NCI-H1417 (cell line): ENCODE measurements around the gene SWI5.

Experiments used
- DNase-seq, 3 experiments: peaks; one replicate each; lab custom pipeline; 2025; lab: John Stamatoyannopoulos, UW

The SWI5 gene

DNA sequence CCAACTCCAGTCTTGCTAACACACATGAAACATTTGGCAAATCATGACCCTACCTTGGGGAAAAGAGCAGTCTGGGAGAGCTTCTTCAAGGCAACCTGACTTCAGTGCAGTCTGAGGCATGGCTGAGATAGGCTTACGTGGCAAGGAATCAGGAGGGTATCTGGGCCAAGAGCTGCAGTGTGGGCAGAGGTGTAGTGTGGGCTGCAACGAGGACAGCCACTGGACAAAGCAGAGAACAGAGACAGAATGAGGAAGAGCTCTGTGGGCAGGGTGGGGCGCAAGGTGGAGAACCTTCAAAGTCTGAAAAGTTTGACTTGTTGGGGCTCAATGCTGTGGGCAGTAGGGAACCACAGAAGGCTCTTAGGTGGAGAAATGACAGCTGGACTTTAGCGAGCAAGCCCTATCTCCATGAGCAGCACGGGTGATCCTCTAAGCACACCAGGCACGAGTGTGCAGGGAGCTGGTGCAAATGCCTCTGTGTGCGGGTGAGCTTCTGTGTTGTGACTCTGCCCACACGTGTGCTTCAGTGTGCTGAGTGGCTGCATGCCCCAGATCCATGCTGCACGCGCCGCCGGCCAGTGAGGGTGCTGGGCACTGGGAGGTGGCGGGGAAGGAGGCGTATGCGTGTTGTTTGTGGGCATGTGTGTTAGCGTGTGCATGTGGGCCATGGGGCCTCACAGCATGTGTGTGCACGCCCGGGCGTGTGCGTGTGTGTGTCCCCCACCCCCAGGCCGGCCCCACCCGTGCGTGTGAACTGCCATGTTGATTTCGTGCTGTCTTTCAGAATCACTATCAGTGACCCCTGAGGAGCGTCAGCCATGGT is 23.5 kb upstream of the SWI5 start:
- DNase-seq, result no peak

DNA sequence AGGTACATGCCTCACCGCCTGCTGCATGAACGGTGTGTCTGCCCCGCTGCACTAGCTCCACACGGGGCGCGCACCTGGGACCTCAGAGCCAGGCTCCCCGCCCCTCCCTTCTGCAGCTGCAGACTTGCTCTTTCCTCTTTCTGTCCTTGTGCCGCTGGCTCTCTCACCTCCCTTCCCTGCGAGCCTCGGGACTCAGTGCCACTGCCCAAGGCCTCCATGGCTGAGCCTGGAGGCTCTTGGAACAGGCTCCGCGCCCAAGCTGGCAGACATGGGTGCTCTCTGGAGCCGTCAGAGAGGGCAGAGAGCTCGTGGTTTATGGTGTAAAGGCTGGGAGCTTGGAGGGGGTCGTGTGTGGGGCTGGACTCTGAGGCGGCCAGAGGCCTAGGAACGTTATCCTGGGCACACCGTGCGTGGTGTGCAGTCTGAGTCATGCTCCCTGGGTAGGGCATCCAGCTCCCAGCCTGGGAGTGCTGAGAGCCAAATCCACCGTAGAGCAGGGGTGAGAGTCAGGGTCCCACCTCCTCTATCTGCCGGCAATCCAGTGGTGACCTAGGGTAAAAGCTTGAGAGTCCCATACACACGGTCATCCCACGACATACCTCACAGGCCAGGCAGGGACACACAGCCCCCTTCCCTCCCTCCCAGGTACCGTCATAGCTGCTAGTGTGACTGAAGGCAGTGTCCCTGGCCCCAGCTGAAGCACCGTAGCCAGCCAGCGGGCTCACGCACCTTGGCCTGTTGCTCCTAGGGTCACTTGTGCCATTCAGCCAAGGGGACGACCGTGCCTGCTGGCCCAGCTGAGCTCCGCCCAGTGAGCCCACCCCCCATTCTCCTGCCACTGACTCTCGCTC is 22.7 kb upstream of the SWI5 start:
- no peak for DNase-seq

DNA sequence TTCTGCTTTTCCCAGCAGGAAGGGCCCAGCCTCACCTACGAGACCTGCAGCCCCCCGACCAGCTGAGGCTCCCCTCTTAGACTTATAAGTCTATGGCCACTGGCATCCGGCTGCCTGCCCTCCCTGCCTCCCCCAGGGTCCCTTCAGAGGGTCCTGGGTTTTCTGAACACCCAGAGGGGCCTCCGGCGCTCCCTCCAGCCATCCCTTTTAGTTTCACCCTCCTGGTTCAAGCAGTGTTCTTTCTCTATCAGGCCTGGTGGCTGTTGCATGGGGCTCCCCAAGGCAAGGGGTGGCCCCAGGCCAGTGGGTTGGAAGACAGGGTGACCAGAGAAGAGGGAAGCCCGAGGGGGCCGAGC is 22.1 kb upstream of the SWI5 start:
- DNase-seq, result no peak

DNA sequence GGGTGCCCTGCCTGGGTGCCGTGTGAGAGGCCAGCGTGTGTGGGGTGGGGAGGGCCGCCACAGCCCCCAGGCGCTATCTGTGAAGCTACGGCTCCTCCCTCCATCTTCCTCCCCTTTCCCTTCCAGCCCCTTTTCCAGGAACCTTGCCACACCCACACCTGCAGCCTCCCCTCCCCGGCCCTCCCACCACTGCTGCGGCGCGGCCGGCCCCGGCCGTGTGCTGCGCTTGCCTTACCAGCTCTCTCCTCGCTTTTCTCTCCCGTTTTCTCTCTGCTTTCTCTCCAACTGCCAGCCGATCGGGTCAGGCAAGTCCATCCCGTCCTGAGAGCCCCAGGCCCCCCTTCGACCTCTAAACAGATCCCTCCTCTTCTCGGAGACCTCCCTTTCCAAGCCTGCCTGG is 21.7 kb upstream of the SWI5 start:
- no peak for DNase-seq

DNA sequence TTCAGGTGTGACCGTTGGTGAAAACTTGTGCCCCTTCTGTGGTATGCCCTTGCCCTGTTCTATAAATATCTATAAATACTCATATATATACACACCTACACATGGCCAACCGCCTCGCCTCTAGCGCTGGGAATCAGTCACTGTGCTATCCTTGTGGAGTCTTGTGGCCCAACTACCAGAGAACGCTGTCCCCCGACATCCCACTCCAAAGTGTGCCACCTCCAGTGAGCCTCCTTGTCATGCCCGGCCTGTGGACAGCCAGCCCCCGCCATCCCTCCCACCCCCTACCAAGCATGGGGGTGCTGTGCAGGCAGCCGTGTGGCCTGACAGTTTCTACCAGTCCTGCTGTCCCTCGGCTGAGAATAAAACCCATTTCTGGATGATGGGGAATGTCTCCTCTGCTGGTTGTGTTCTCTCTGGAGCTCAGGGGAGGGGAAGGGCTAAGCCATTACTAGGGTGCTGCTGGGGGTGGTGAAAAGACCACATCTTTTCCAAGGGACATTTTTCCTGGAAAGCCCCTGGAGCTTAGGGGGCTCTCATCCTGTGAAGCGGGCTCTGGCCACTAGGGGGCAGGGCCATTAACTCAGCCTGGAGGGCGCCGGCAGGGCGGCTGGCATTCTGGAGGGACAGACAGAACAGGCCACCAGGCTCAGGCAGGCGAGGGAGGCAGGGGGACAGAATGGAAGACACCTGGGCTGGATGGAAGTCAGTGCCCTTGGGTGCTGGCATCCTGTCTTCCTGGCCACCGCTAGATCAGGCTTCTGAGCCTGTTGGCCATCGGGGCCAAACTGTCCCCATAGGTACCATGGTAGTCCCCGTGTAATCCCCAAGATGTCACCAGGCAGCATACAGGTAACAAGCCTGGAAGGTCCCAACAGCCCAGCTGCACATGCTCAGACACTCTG is 21.0 kb upstream of the SWI5 start:
- DNase-seq, result peak in 2 of 3 experiments; percentile 4 to 48

DNA sequence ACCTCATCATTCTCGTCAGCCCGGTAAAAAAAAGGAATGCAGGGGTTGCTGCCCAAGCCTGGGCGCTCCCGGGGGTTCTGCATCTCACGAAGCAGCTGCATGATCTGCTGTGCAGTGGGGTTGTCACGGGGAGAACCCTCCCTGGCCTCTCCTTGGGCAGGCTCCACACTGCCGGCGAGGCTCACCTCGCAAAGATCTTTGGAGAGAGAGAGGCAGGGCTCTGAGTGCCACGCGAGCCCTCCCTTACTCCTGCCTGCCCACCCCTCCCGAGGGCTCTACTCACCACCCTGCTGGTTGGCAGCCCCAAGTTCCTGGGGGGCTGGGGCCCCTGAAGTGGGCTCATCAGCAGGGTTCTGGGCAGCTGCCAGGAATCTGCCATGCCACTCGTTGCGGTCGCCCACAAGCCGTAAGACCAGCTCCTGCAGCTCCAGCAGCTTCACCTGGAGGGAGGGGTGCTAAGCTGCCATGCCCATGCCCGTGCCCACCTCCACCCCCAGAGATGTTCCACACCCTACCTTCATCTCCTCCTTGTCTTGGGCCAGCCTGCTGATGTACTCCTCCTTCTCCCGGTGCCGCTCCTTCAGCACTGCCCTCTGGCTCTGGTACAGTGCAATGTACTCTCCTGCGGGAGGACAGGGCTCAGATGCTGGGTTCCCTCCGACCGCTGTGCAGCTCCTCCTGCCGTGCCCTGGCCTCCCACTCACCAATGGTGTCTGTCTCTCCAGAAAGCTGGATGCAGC is 18.8 kb upstream of the SWI5 start:
- DNase-seq, result peak in 1 of 3 experiments; percentile 31

DNA sequence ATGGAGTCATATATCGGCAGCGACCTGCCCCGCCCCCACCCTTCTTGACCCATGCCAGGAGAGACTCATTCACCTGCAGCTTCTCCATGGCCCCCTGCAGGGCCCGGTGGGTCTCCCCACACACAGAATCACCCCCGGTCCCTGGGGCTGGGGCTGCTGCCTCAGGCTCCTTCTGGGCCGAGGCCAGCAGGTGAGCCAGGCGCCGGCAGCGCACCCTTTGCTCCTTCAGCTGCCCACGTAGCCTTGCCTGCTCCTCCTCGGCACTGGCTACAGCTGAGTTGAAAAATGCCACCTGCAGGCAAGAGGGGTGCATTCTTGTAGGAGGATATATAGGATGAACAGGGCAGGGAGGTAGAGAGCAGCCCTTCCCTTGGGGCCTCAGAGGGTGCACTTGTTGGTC is 18.2 kb upstream of the SWI5 start:
- DNase-seq, result no peak

DNA sequence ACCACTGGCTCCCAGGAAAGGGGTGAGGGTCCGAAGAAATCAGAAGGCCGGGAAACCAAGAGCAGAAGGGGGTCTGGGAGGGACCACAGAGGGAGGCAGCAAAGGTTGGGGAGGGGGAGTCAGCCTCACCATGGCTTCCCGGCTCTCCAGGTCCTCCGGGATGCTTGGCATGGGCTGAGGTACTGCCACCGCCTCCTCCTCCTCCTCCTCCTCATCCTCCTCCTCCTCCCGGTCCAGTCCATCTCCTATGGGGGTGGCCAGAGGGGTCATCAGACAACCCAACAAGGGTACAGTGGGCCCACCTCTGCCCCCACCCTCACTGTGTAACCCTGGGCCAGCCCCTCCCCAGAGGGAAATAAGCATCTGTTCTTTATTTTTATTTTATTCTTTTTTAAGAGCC is 17.8 kb upstream of the SWI5 start:
- no peak for DNase-seq

DNA sequence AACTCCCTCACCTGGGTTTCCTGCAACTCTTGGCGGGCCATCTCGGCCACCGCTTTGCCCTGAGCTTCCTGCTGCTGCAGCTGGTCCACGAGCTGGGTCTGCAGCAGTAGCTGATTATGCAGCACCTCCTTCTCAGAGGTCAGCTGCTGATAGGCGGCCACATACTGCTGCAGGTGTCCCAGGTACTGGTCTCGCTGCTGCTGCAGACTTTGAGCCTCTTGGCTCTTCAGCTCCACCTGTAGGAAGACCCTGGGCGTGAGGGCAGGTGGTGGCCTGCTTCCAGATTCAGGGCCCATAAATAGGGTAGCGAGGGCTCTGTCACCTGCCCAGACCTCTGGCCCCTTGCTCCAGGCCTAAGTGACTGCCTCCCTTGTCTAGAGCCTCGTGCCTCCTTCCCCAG is 16.9 kb upstream of the SWI5 start:
- no peak for DNase-seq

DNA sequence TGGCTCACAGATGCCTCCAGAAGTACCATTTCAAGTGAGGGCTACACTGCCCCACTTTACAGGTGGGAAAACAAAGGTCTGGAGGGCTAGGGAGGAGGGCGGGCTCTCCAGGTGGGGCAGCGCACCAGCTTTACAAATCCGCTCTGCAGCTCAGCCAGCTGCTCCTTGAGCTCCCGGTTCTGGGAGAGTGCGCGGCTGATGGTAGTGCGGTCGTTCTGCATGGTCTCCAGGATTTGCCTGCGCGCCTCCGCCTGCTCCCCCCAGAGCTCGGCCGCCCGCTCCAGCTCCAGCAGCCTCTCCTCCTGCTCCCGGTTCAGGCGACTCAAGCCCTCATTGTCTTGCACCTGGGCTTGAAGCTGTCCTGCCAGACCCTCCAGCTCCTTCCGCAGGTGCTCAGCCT is 15.7 kb upstream of the SWI5 start:
- DNase-seq, result no peak

DNA sequence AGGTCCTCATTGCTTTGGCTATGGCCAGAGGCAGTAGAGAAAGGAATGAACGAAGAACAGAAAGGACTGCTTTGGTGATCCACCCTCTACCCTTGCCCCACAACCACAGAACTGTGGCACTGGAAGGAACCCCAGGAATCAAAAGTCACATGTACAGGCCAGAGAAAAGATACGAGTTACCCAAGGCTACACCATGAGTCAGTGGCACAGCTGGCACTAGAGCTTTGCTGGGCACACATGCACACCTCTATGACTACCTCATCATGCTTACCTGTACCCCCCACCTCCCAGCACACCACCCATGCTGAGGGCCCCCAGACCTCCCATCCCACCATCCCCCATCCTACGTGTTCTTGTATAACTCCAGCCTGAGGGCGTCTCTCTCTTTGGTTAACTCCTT is 13.4 kb upstream of the SWI5 start:
- DNase-seq, result no peak

DNA sequence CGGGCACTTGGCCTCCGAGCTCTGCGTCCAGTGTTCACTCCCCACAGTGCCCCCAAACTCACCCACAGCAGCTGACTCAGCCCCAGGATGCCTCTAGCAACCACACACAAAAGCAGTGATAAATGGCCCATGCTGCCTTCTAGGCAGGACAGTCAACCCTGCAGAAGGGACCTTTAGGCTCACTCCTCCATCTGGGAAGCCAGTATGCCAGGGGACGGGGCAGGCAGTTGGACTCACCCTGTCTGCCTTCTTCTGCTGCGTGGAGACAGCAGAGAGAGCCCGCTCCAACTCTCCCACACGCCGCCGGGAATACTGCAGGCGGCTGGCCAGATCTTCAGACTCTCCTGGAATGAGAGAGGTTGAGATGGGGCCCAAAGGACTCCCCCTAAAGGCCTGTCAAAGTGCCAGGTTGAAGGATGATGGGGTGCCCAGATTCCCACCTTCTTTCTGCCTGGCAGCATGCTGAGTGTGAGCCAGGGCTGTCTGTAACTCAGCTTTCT is 10.7 kb upstream of the SWI5 start:
- no peak for DNase-seq

DNA sequence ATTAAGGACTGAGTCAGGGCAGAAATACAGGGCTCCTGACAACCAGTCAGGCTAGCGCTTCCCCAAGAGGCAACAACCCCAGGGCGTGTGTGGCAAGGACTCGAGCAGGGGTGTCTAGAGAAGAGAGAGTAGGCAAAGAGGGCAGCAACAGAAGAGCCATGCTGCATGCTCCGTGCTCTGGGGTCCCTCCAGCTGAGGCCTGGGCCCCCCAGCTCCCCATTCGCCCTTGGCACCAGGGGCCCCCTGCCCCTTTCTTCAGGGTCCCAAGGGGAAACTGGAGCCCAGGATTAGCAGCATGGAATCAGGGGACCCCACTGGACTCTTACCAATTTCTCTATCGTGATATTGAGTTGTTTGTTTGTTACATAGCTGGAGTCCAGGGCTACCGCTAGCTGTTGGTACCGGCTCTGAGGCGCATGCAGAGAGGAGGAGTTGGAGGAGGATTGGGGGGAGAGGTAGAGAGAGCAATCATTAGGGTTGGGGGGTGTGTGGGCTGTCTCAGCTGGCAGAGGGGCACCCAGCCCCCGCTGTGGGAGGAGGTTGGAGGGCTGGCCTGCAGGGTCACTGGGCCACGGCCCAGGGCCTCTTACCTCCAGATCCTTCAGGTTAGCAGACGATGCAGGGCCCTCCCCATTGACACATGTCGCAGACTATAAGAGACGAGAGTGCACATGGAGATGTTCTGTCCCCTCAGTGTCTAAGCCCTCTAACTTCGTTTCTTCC is 9.0 kb upstream of the SWI5 start:
- DNase-seq, result no peak

DNA sequence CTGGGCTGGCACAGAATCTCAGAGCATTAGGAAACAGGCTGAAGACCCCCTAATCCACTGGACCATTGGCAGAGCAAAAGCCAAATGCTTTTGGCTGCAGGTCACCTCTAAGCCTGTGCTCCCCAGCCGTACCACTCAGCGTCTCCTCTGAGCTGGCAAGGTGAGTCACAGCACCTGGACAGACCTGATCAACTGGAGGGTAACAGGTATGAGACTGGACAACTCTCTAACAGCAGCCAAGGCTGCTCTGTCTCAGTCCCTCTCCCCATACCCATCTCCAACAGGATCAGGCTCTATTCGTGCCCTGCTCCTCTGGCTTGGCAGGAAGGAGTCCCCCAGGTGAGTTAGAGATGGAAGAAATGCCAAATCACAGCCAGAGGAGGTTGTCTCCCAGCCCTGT is 5.0 kb upstream of the SWI5 start:
- no peak for DNase-seq

DNA sequence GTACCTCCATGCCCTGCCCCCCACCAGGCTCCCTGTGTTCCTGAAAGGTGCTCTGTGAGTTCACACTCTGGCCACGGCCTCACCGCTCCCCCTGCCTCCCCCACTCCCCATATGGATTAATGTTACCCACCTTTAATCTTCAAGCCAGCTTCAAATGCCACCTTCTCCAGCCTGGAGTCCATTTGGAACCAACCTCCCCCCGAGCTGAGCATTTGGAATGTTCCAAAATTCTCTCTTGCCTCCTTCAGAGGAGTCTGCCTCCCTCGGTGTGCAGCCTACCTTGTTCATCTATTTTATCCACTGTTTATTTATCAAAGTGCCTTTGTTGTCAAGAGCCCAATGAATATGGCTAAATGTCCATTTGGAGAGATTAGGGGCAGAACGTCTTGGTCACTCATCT is 4.6 kb upstream of the SWI5 start:
- DNase-seq, result no peak

DNA sequence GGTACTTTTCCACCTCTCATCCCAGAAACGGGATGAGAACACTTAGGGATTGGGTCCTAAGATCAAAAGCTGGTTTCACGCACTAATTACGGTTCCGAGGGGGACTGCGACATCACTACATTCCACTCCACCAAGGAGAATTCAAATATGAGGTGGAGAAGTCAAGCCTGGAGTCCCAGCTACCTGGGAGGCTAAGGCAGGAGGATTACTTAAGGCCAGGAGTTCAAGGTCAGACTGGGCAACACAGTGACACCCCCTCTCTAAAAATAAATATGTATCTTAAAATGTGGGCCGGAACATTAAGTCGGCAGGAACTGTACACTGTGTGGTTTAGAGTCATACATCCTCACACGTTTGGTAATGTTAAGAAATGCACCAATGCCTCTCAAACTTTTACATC is 1.8 kb upstream of the SWI5 start:
- DNase-seq, result no peak

DNA sequence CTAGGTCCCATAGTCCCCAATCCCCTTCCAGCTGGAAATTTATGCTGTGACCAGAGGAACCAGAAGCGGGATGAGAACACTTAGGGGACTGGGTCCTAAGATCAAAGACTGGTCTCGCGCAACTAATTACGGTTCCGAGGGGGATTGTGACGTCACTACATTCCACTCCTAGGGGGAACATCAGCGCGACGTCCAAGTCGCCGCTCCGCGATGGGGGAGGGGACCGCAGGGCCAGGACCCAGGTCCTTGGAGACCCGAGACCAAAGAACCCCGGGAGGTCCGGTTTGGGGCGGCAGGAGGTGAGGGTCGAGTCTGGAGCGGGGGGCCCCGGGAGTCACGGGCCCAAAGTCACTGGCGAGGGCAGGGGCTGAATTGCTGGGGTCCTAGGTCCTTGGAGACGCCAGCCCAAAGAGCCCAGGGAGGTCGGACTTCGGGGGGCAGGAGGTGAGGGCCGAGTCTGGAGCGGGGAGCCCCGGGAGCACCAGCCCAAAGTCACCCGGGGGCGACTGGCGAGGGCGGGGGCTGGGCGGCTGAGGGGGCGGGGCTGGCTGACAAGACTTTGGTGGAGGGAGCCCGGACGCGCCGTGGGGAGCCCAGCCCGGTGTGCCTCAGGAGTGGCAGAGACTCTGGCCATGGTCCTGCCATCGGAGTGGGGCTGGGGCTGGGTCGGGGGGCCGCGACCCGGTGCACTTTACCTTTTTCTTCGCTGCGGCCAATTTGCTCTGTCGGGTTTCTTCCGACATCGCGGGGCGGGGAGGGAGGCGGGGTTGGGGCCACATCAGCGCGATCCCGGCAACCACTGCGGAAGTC is 673 bp upstream of the SWI5 start, which contains the start of gene GOLGA2:
TSS of gene GOLGA2 (minus strand) at position 810 of the 810 bp plus-strand sequence. CDS start at position 779, 31 bp downstream.
- DNase-seq, result peak in 2 of 3 experiments; percentile 57 to 64

DNA sequence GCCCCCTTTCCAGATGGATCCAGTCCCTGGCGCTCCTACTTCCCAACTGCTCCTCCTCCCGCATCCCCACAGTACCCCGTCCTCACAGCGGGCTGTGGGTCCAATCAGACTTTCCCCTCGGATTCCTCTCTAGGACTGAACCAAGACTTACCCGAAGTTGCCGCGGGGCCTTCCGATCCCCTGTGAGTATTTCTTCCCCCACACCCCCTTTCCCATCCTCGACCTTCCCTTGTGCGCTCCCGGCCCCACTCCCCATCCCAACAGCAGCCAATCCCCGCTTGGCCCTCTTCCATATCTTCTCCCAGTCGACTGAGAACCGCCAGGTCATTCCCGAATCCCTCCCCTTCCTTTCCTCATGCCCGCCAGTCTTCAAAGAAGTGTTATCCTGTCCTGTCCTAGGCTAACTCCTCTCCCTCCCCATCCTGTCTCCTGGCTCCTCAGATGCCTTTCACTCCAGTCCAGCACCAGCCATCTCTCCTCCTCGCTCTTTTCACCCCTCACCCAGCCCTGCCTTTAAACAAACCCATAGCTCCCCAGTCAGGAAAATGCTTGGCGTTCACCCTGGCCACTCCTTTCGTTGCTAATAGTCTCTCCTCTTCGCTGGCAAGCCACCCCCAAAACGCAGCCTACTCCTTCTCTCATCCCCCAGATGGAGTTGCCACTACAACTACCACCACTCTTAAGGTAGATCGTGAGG is 646 bp downstream of the SWI5 start:
- DNase-seq, result peak in 1 of 3 experiments; percentile 50
